GOT3 (cell line): ENCODE measurements around the gene STAC3.

Experiments
- DNase-seq: peaks from one replicate; lab custom pipeline; 2025; ENCODE audit warnings: mixed read lengths; lab: John Stamatoyannopoulos, UW

Gene STAC3

DNA sequence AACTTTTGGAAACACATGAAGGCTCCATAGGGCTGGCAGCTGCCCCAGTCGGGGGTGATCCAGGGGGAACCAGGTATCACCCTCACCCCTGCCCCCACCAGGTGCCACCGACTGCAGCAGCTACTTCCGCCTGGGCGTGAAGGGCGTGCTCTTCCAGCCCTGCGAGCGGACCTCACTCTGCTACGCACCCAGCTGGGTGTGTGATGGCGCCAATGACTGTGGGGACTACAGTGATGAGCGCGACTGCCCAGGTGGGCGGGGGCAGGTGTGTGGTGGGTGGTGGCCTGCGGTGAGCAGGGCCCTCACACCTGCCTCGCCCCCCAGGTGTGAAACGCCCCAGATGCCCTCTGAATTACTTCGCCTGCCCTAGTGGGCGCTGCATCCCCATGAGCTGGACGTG, 56.7 kb downstream of the STAC3 start:
- DNase-seq = no peak

DNA sequence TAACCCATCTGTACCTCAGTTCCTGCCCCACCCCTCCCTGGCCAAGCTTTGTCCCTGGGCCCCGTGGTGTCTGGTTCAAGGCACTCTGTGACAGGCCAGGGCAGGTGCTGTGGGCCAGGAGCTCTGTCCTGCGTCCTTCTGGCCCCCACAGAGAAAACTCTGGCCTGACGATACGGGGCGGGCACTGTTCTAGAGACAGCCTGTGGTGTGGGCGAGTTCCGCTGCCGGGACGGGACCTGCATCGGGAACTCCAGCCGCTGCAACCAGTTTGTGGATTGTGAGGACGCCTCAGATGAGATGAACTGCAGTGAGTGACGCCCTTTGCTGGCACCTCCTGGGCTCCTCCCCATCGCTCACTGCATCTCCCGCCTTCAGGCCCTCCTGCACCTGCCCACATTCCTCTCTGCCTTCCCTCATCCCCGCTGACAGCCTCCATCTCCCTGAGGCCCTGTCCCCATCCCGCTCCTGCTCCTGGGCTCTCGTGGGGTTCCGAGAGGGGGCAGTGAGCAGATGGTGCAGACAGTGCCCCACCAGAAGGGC, 57.2 kb downstream of the STAC3 start:
- DNase-seq = no peak
